Astrocyte (in vitro differentiated cells and primary cell): ENCODE data around the gene ZFHX3. TPM values are rescaled to one million over a fixed set of nuclear protein-coding genes. Genes with fewer than 3 reads are reported as not detected.

Experiments
- DNase-seq: peaks from one replicate; pipeline ENCODE4 v3.0.0-alpha.2; 2010; ENCODE audit warnings: low read depth
- FAIRE-seq: peaks from 2 replicates; lab custom pipeline; 2011; peaks lifted over from hg19 to GRCh38; lab: Jason Lieb, UNC
- H2AFZ ChIP-seq: 2 replicates; pipeline ENCODE4 v1.6.0; 2012; ENCODE audit warnings: low read depth, low read length, inconsistent platforms
- H3K27ac ChIP-seq: 2 replicates; pipeline ENCODE4 v1.5.1; 2011; ENCODE audit warnings: low read depth, low read length, inconsistent platforms
- H3K27me3 ChIP-seq: 2 replicates; pipeline ENCODE4 v1.6.0; 2011; ENCODE audit warnings: low read length, inconsistent platforms; ENCODE audit not compliant: insufficient read depth
- H3K36me3 ChIP-seq: 2 replicates; pipeline ENCODE4 v1.5.1; 2011; ENCODE audit warnings: low read length, inconsistent platforms; ENCODE audit not compliant: insufficient read depth
- H3K4me1 ChIP-seq: 2 replicates; pipeline ENCODE4 v1.5.1; 2011; ENCODE audit warnings: low read length, inconsistent platforms; ENCODE audit not compliant: insufficient read depth
- H3K4me2 ChIP-seq: 2 replicates; pipeline ENCODE4 v1.6.0; 2012; ENCODE audit warnings: low read length, inconsistent platforms
- H3K4me3 ChIP-seq: 2 replicates; pipeline ENCODE4 v1.5.1; 2011; ENCODE audit warnings: low read depth, mild to moderate bottlenecking, low read length, inconsistent platforms; ENCODE audit not compliant: insufficient read depth
- H3K79me2 ChIP-seq: 2 replicates; pipeline ENCODE4 v1.6.0; 2012; ENCODE audit warnings: mild to moderate bottlenecking, low read length, inconsistent platforms; ENCODE audit not compliant: insufficient read depth
- H3K9ac ChIP-seq: 2 replicates; pipeline ENCODE4 v1.6.0; 2012; ENCODE audit warnings: mild to moderate bottlenecking, low read length, inconsistent platforms
- H3K9me3 ChIP-seq: 2 replicates; pipeline ENCODE4 v1.5.1; 2012; ENCODE audit warnings: low read depth, mild to moderate bottlenecking, low read length, inconsistent platforms; ENCODE audit not compliant: insufficient read depth
- H4K20me1 ChIP-seq: 2 replicates; pipeline ENCODE4 v1.6.0; 2012; ENCODE audit warnings: low read length, inconsistent platforms; ENCODE audit not compliant: insufficient read depth
- H3K27ac Mint-ChIP-seq: one replicate; pipeline ENCODE4 v1.8.0; 2021; ENCODE audit warnings: mild to moderate bottlenecking, mixed read lengths; ENCODE audit not compliant: unreplicated experiment
- H3K27me3 Mint-ChIP-seq: one replicate; pipeline ENCODE4 v1.8.0; 2021; ENCODE audit warnings: low read depth, mixed read lengths; ENCODE audit not compliant: unreplicated experiment
- H3K36me3 Mint-ChIP-seq: one replicate; pipeline ENCODE4 v1.8.0; 2021; ENCODE audit warnings: low read depth, mixed read lengths; ENCODE audit not compliant: unreplicated experiment
- H3K4me1 Mint-ChIP-seq: one replicate; pipeline ENCODE4 v1.8.0; 2021; ENCODE audit warnings: low read depth, mixed read lengths; ENCODE audit not compliant: unreplicated experiment
- H3K4me3 Mint-ChIP-seq: one replicate; pipeline ENCODE4 v1.8.0; 2021; ENCODE audit warnings: mild to moderate bottlenecking, moderate library complexity, mixed read lengths; ENCODE audit not compliant: unreplicated experiment
- H3K9me3 Mint-ChIP-seq: one replicate; pipeline ENCODE4 v1.8.0; 2021; ENCODE audit warnings: mild to moderate bottlenecking, mixed read lengths; ENCODE audit not compliant: unreplicated experiment
- CTCF ChIP-seq: IDR thresholded peaks from 2 replicates; pipeline ENCODE4 v1.5.1; 2011; ENCODE audit warnings: low read depth, mild to moderate bottlenecking, inconsistent platforms, low read length, moderate library complexity; ENCODE audit not compliant: insufficient read depth
- EZH2 ChIP-seq: IDR thresholded peaks from 2 replicates; pipeline ENCODE4 v1.6.1; 2012; ENCODE audit warnings: mild to moderate bottlenecking, low read length, inconsistent platforms; ENCODE audit not compliant: insufficient read depth
- total RNA-seq: library from RNA; stranded (reverse); gene quantifications from 2 replicates; pipeline ENCODE4 v1.2.1, GENCODE V29; 2021

The ZFHX3 gene
- total RNA-seq, 1 donor from 2014 or later: 19.7 TPM

GRCh38 chr16:72917051-72917450, 130.9 kb downstream of the ZFHX3 start:
- Histone ChIP-seq H3K79me2 (peaks cover 58% of the 10 kb centered on the region), H3K27me3 (no peaks in the 10 kb centered on the region), H3K36me3 (no peaks in the 10 kb centered on the region), H2AFZ (no peak overlapping the region), H3K4me1 (peaks cover 11% of the 10 kb centered on the region), H4K20me1 (peaks cover 56% of the 10 kb centered on the region), H3K9me3 (no peaks in the 10 kb centered on the region), H3K4me3 (no peak overlapping the region), H3K9ac (no peak overlapping the region), H3K4me2 (no peak overlapping the region), H3K27ac (no peak overlapping the region)
- H3K9me3 Mint-ChIP-seq: no peaks in the 10 kb centered on the region
- no peak overlapping the region for H3K4me3 Mint-ChIP-seq
- no peak for DNase-seq
- no peaks in the 10 kb centered on the region for H3K36me3 Mint-ChIP-seq
- TF ChIP-seq CTCF (no peak), EZH2 (no peak)
- H3K4me1 Mint-ChIP-seq: peaks cover 10% of the 10 kb centered on the region
- no peaks in the 10 kb centered on the region for H3K27me3 Mint-ChIP-seq
- H3K27ac Mint-ChIP-seq: no peak overlapping the region
- FAIRE-seq: no peak

- FAIRE-seq (no peak), DNase-seq (no peak)
- H3K4me1 ChIP-seq: no peaks in the 10 kb centered on the region
- H3K27ac ChIP-seq: no peak overlapping the region
- no peaks in the 10 kb centered on the region for H3K27me3 Mint-ChIP-seq
- peaks cover 41% of the 10 kb centered on the region for H3K79me2 ChIP-seq
- H3K9me3 ChIP-seq: no peaks in the 10 kb centered on the region
- no peak overlapping the region for H3K4me2 ChIP-seq
- no peaks in the 10 kb centered on the region for H3K36me3 ChIP-seq
- H4K20me1 ChIP-seq: peaks cover 49% of the 10 kb centered on the region
- no peaks in the 10 kb centered on the region for H3K9me3 Mint-ChIP-seq
- no peak overlapping the region for H3K4me3 ChIP-seq
- H2AFZ ChIP-seq: no peak overlapping the region
- no peaks in the 10 kb centered on the region for H3K27me3 ChIP-seq
- H3K36me3 Mint-ChIP-seq: no peaks in the 10 kb centered on the region
- no peak overlapping the region for H3K27ac Mint-ChIP-seq
- H3K4me1 Mint-ChIP-seq: peaks cover 10% of the 10 kb centered on the region
- TF ChIP-seq EZH2: no peak
- H3K4me3 Mint-ChIP-seq: no peak overlapping the region
- H3K9ac ChIP-seq: no peak overlapping the region
Measured at GRCh38 chr16:72915331-72915730, 132.6 kb downstream of the ZFHX3 start.

- peaks cover 10% of the 10 kb centered on the region for H3K4me1 Mint-ChIP-seq
Measured at GRCh38 chr16:72913551-72913950, 134.4 kb downstream of the ZFHX3 start.

More at GRCh38 chr16:72913551-72913950, 134.4 kb downstream of the ZFHX3 start:
- Histone ChIP-seq H3K36me3 (no peaks in the 10 kb centered on the region), H4K20me1 (peaks cover 46% of the 10 kb centered on the region), H3K9me3 (no peaks in the 10 kb centered on the region), H3K4me3 (no peak overlapping the region), H2AFZ (no peak overlapping the region), H3K79me2 (peaks cover 33% of the 10 kb centered on the region), H3K27me3 (no peaks in the 10 kb centered on the region), H3K9ac (no peak overlapping the region), H3K4me1 (no peaks in the 10 kb centered on the region), H3K4me2 (no peak overlapping the region), H3K27ac (no peak overlapping the region)
- no peaks in the 10 kb centered on the region for H3K27me3 Mint-ChIP-seq
- FAIRE-seq (no peak), DNase-seq (no peak)
- H3K36me3 Mint-ChIP-seq: no peaks in the 10 kb centered on the region
- no peaks in the 10 kb centered on the region for H3K9me3 Mint-ChIP-seq
- H3K4me3 Mint-ChIP-seq: no peak overlapping the region
- H3K27ac Mint-ChIP-seq: no peak overlapping the region
- TF ChIP-seq CTCF: no peak
- TF ChIP-seq EZH2: no peak
